NCI-H1105 treated with DMSO at 0.1 percent for 48 hours (cell line): Measurements from ENCODE around the gene MAP2K5.
A peak's percentile ranks its signal among the peaks of the same experiment; 100 is the strongest.

ENCODE experiments used
- DNase-seq: peaks from one replicate; lab custom pipeline; 2025; lab: John Stamatoyannopoulos, UW

MAP2K5 gene

DNA sequence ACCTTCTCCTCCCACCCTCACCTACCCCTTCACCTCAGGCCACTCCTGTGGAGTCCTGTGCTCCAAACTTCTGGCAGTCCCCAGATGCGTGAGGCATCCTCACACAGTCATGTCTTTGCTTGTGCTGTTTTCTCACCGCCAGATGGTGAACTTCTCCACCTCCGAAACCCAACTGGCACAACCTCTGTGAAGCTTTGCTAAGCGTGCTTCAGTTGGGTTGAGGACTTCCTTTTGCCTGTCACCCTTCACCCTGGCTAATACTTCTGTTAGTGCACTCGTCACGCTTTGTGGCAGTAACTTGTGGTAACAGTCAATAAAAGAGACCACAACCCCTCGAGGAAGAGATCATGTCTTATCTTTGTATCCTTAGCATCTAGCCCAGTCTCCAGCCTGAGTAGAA lies 240.8 kb downstream of the MAP2K5 start:
- no peak for DNase-seq

DNA sequence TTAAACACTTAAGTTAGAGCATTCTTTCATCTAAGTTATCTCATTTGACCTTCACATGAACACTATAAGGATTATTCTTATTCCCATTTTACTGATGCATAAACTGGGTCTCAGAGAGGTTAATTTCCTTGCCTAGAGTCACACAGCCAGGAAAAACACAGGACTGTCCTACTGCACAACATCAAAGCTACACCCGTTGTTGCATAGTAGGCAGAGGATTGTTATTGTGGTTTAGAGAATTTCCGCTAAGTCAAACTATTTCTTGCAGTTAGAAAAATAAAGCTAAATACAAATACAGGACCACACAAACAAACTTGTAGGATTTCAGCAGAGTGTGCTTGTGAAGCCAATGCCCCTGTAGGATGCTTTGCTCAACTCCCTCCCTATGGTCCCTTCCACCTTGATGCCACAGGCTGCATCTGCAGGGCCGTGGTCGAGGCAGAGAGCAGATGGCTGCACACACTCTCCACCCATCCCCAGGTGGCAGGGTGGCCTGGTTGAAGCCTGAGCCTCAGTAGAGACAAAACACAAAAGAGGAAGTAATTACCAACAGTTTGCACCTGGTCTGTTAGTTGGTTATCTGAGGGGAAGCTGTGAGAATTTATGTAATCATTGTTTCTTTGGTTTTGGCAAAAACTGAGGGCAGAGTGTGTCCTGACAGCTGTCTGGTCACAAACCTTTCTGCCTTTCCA lies 241.7 kb downstream of the MAP2K5 start:
- peak; percentile 36 for DNase-seq

DNA sequence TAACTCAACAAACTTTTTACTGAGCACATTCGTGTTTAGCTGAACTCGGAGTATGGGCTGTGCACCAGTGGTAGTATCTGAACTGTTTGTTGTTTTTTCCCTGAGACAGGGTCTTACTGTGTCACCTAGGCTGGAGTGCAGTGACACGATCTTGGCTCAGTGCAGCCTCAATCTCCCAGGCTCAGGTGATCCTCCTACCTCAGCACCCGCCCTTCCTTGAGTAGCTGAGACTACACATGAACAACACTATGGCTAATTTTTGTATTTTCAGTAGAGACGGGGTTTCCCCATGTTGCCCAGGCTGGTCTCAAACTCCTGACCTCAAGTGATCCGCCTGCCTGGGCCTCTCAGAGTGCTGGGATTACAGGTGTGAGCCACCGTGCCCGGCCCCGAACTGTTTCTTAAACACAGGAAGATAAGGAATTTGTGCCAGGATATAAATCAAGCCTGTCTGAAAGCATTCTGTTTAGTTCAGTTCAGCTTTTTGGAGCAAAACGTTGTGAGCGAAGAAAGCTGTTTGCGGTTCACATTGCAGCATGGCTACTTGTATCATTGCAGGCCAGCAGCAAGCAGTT lies 242.4 kb downstream of the MAP2K5 start:
- no peak for DNase-seq

DNA sequence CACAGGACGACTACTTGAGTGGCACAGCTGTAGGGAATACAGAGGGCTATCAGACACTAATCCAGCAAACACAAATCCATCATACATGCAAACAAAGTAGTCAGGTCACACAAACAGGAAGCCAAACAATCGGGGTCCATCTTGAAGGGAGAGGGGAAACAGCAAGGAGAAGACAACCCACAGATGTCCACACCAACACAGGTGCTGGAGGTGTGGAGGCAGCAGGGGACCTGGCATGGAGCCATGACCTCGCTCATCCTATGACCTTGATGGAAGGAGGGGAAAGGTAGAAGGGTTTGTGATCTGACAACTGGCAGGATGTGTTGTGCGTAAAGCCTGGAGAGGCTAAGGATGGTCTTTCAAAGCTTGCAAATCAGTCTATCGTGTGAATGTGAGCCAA lies 242.9 kb downstream of the MAP2K5 start:
- DNase-seq, result no peak

DNA sequence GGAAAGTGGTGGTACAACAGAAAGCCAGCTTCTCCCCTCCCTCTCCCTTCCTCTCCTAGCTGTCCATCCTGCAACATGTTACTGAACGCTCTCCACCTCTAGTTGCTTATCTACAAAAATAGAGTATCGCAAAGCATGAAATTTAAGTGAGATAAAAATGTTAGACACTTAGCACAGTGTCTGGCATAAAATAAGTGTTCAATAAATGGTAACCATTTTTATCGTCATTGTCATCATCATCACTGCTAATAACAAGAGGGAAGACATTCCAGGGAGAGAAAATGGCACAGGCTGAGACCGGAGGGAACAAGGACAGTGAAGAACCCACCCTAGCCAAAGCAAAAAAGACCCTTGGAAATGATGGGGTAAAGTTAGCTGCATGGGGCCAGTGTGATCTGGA lies 244.1 kb downstream of the MAP2K5 start:
- DNase-seq, result no peak

DNA sequence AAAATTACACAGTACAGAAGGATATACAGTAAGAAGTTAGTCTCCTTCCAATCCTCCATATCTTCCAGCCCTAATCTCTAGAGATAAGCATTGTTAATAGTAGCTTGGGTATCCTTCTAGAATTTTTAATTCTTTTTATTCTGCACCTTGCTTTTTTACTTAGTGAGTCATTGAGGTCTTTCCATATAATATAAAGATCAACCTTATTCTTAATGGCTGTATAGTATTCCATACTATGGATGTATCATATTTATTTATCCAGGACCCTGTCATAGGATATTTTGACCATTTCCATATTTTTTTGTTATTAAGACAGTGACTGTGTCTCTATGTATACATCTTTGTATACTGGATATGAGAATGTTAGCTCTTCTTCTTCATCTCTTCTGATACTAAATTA lies 246.5 kb downstream of the MAP2K5 start:
- no peak for DNase-seq

DNA sequence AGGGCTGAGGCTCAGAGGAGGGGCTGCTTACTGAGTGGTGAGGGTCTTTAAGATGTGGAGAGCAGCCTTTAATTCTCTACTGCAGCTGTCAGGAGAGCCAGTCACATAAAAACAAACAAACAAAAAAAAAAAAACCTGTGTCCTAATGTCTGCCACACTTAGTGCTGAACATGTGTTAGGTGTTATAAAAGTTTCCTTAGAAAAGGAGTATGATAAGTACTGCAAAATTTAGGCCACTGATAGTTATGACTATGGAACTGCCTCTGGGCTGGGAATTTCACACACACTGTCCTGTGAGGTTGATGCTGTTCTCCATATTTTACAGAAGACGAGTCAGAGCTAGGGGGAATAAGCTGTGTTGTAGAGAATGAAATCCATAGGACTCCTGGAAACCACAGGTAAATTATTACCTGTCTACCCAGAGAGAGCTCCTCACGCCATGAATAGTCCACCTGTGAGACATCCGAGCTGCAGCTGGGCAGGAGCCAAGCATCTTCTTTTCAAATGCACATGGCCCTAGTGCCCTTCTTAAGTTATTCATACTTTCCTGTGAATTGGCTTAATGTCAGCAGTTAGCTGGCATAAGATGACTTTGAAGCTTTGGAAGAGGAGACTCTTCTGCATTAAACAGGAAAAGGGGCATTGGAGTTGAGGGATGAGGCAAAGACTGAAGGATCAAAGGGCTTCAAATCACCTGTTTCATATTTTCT lies 248.3 kb downstream of the MAP2K5 start:
- DNase-seq, result peak; percentile 23

DNA sequence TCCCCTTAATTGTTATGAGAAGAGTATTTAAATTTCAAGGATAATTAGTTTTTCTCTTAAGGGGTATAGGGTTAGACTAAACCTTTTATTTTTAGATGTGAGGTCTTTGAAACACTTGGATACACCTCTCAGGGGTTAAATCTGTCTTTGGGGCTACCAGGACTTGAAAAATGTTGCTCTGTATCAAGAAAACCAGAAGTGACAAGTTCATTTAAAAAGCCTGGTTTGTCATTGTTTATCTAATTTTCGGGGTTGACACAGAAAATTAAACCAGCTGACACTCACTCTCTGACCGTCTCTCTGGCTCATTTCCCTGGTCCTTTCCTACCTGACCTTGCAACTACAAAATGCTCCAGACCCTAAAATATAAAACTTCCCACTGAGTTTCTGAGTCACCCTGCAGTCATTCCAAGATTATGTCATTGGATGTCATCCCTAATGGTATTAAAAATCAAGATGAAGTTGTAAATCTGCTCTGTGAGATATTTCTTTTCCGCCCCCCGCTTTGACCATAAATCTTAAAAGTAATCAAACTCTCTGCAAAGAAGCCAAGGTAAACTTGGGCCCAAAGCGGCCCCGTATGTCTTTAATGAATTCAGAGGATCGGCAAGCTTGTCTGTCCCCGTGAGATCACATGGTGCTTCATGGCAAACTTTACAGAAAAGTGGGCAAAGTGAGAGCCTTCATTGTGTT lies 249.9 kb downstream of the MAP2K5 start:
- no peak for DNase-seq

DNA sequence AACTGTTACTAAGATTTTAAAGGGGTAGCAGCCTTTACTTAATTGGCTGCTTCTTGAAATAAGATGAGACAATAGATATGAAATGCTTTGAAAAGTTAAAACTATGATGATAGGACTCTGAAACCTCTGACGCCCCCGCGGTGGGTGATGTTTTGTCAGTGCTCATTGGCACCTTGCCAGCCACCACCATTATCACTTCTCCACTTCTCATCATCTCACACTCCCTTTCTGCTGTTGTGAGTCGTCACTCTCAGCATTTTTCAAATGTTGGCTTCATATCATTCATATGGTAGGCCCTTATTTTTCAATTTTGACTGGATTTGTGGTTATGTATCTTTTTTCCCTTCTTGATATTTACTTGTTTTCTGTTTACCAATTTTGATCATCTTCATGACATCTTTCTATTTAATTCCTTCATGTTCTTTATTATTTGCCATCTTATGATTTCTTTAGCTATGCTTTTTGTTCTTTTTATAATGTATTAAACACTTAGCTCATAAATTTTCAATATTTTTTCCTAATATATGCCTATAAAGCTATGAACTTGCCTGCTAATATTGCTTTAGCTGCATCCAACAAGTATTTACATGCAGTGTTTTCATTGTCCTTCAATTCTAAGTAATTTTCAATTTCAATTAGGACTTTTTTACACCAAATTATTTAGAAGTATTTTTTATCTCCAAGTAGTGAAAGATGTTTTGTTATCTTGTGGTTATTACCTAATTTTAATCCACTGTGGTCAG lies 252.5 kb downstream of the MAP2K5 start:
- DNase-seq, result no peak

DNA sequence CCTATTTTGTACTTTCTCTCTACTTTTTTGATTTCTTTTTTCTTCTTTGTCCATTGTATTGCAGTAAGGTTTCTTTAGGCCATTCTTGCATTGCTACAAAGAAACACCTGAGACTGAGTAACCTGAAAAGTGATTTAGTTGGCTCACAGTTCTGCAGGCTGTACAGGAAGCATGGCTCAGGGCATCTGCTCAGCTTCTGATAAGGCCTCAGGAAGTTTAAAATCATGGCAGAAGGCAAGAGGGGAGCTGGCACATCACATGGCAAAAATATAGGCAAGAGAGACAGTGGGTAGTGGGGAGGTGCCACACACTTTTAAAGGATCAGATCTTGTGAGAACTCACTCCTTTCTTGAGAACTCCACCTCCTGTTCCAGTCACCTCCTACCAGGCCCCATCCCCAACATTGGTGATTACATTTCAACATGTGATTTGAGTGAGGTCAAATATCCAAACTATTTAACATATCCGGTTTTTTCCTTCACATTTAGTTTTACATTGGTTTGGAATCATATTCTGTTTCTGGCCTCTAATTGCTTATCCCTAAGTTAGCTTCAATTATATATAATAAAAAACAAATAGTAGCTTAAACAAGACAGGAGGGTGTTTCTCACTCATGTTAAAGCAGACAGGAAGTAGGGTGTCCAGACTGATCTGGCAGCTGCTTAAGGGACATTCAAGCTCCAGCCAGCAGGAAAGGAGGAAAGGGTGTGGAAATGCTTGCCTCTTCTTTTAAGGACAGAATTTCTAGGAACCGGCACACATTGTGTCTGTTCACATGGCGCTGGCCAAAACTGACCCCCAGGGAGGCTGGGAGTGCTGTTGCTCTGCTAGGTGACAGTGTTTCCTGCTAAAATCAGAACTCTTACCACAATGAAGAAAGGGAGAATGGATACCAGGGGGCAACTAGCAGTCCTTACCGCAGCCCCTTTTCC lies 254.0 kb downstream of the MAP2K5 start:
- DNase-seq, result no peak

DNA sequence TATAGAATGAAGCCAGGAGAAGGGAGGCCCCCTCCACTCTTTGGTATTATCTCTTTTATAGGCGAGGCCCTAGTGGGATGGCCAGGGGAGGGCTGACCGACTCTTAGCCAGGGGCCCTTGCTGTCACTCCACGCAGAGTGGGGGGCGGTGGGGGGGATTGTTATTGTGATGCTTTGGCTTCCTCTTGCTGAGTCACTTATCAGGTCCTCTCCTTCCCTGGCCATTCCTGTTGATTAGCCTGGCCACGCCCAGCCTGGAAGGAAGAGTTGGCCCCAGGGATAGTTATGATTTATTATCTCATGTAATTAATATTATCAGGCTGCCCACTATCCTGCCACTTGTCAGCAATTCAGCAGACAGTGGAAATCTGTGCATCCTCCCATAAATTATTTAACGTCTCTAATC lies 257.3 kb downstream of the MAP2K5 start:
- no peak for DNase-seq

DNA sequence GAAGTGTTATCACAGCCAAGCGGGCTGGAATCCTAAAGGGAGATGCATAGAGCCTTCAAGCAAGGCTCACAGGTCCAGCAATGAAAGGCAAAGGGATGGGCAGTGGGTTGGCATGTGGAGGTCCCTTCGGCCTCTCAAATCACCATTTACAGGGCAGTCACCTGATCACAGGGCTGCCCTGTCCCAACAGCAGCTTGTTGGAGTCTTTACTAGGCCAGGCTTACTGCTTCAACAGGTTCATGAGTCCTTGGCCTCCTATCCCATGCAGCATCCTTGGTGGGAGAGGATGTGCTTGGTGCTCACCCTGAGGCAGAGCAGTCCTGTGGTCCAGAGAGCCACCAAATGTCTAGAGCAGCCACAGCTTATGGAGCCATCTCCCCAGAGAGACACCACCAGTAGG lies 258.6 kb downstream of the MAP2K5 start:
- no peak for DNase-seq

DNA sequence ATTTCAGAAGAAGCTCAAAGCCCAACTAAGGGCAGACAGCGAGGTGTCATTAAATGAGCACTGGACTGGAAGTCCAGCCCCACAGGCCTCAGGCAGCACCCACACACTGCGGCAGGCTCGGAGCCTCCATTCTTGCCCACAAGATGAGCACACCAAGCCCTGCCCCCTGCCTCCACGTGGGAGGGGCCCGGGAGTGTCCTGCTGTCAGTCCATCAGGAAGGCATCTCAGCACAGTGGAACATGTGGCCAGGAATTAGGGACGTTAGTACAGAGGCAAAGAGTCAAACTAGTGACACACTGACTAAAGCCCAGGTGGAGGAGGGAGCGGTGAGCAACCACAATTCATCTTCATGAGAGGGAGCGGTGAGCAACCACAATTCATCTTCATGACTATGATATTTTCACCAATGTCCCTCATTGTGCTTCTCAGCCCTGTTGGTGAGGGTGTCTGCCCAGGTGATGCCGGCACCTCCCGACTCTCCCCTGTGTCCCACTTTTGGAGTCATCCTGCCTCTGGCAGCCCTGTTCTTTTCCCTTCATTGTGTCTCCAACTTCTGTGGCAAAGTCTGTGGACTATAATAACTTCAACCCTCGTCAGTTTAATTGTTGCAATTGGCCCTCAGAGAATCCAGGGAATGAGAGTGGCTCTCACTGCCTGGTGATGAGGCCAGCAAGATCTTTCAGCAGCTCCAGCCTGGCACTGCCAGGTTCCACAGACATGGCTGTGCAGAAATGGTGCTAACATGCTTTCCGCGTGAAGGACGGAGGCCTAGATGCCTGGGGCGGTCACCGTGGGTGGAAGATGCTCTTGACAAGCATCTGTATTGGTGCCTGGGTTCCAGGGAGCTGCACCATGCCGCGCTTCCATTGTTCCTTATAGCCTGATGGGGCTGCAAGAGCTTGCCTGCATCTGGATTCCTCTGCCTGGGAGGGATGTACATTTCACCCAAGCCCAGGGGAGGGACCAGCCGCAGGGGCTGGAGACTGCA lies 259.7 kb downstream of the MAP2K5 start:
- DNase-seq, result no peak

DNA sequence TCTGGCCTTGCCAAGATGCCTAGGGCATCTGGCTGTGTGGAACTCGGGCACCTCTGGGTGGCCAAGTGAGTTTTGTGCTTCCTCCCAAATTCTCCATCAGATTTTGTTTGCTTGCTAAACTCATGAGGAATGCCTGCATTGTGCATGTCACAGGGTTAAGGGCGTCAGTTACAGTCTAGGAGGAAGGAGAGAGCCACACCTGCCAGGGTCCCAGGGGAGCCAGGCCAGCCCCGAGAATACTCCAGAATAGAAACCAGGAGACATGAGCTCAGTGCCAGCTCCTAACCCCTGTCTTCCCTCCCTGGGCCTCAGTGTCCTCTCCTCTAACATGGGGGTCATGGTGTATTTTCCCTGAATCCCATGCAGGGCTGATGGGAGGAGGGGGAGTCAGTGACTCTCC lies 260.8 kb downstream of the MAP2K5 start:
- DNase-seq, result no peak

DNA sequence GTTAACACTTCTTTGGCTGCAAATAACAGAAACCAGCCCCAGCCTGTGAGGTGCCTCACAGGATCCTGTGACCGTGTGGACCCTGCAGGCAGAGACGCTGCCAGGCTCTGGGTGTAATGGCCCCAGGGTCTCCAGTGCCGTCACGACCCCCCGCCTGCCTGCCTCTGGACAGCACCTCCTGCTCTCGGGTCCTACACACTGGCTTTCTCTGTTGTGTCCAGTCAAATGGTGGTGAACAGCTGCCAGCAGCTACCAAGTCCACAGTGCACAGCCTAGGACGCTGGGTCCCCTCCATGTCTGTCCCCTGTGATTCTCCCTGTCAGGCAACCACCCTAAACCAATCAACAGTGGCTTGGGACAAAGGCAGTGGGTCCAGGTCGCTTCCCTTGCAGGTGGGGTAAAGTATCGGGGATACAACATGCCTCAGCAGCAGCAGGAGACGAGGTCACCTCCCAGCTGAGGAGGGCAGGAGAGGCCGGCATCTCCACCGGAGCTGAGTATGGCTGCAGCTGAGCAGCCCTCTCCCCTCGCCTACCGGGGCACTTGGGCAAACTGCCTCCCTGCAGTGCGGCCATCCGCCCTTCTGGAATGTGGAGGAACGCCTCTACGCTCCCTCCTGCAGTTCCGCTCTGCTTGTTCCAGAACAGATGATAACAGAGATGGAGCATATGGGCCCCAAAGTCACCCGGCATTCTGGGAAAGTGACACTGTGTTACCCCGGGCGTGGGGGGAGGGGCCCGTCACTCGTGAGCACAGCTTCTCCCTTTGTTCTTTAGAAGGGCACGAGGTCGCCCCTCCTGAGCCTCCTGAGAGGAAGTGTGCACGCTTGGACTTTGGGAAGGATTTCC lies 261.7 kb downstream of the MAP2K5 start:
- DNase-seq, result no peak

DNA sequence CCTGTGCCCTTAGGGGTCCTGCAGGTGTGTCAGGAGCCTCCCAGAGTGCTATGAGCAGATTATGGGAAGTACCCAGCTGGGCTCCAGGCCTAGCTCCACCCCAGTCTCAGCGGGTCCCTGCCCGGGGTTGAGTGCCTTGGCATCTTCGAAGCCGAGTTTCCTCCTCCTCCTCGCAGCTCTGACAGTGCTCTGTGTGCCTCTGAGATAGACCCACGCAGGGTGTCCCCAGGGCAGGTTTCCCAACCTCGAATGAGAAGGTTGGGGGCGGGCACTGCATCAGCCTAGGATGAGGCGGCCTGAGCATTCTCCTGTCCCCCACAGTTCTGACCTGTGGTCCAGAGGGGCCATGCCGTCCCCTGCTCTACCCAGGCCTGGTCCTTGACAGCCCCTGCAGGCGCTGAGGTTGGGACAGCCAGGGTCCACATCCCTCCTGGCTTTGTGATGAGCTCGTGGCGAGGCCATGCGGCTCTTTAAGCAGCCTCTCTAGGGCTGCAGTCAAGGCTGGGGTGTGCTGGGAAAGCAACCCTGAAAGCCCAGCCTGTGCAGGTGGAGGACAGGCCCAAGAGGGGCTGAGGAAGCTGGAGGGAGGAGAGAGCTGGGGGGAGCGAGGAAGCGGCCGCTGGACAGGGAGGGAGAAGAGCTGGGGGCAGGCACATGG lies 262.6 kb downstream of the MAP2K5 start:
- no peak for DNase-seq

DNA sequence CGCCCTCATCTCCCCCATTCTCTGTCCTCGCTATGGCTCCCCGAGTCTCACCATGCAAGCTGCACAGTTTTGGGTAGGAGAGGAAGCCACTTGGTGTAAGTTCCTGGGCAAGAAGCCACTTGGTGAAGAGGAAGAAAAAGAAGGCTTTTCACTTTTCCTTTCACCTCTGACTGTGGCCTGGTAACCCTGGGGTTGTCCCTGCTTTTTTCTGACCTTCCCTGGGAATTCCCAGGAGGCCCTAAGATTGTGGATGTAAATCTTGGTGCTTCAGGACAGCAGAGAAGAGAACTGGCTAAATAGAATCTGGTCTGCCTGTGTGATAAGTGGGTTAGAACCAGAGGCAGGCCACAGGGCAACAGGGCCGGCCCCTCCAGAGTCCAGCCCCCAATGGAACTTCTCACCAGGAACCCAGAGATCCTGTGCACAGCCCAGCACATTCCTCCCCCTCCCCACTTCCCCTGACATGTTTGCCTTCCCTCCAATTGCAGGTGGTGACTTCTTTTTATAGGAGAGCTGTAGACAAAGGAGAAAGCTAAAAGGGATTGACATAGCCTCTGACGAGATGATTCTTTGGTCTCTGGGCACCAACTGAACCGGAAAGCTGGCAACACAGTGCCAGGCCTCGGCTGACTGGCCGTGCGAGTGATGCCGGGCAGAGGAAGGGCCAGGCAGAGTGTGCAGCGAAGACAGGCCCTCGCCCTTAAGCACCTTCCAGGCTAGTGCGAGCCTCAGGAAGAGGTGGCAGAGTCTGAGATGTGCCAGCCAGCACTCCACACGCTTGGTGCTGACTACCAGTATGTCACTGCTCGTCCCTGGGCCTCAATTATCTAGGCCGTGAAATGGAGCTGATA lies 263.4 kb downstream of the MAP2K5 start:
- DNase-seq, result no peak
